Measurements from ENCODE around the gene MCAT. TPM values are rescaled to one million over a fixed set of nuclear protein-coding genes. Genes with fewer than 3 reads are reported as not detected.

Gene MCAT
- total RNA-seq = 17.4 TPM

GRCh38 chr22:43142880-43143562 lies at the start of gene MCAT:
Gene MCAT, minus strand, starts transcription at chr22:43143398. Its CDS starts 50 bp downstream, at chr22:43143348.

DNA sequence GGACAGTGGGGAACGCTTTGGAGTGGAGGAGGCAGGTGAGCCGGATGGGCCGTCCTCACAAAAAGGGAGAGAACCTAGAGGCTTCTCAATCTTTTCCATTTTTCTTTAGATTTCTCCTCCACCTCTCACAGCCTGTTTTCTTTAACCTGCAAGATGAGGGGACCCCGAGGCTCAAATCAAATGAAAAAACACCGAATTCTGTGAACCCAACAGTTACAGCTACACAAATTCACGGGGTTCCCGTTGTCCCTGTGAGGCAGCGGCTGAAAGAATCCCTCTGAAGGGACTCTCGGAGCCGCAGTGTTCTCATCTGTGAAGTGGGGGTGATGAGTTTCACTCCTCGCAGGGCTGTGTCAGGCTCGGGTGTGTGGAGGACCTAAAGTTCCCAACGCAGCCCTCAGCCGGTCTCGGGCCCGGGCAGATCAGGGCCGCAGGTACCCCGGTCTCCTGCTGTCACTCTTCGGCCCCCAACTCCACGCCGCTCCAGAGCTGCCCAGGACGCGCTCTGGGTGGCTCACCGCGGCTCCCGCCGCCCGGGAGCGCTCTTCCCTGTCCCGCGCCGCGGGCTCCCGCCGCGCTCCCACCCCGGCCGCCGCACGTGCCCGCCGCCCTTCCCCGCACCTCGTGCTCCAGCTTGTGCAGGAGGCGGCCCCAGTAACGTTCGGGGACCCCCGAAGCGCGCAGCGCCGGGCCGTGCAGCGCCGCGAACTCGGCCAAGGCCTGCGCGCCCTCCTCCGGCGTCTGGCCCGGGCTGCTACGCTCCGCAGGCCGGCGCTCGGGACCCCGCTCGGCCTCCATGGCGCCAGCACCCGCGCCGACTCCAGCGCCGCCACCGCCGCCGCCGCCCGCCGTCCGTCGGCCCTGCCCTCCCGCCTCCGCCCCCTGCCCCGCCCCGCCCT lies 43.3 kb upstream of the MCAT start, which contains the start of gene TTLL12:
TTLL12 (minus strand) TSS at position 863 of the 899 bp plus-strand sequence; CDS start at position 798, 65 bp downstream.

DNA sequence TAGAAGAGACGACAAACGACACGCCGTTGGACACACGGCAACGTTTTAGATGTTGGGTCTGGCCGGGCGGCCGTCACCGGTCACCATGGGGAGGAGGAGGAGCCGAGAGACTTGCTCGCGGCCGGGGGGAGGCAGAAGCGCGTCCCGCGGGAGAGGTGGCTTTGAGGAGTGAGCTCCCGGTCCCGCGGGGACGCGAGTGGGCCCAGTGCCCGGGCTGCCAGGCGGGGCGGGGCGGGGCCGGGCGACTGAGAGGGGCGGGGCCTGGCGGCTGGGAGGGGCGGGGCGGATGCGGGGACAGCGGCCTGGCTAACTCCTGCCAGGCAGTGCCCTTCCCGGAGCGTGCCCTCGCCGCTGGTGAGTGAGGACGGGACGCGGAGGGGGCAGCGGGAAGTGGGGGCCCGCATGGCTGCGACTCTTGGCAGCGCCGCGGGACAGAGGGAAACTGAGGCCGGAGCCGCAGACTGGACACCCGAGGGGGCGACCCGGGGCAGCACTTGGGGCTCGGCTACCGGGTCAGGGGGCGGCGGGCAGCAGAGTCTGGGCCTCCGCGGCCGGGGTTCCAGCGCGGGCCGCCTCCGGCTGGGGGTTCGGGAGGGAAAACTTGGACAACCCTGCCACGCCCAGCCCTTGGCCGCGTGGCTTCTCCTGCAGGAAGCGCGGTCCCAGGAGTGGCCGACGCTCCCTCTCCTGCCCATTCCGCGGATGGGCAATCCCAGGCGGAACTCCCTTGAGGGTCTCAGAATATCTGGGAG lies 8.2 kb upstream of the MCAT start, which contains the start of gene TSPO:
TSPO (plus strand) TSS at position 309 of the 752 bp plus-strand sequence. CDS start 7,680 bp downstream, outside the sequence.

GRCh38 chr22:43110444-43110926 lies 32.7 kb downstream of the MCAT start, which contains the start of gene BIK:
Gene BIK, plus strand, starts transcription at chr22:43110750. Its CDS starts 13,273 bp downstream, at chr22:43124023.

DNA sequence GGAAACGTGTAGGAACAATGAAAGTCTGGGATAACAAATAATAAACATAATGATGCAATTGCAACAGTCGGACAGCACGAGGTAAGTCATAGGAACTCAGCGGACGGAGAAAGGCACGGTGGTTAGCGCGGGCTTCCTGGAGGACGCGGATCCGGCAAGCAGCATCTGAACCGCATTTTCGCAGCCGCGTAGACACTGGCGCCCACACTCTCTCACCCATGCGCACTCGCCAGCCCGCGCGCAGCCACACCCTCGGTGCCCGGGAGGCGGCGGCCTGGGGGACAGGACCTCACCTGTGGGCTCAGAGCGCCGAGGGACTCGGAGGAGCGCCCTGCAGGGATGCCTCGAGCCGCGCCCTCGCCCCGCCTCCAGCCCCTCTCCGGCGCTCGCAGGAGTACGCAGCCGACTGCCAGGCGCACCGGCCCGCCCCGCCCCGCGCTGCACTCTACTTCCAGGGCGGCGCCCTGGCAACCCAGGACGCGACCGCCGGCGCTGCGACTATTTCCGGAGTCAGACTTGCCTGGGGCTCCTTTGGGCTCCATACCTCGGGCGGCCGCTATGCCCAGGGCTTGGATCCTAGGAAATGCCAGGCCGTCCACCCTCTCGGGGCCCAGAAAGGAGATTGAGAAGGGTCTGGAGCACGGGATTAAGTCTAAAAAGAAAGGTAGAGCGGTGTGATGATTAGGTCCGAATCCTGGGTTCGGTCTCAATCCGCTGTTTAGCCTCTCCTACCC lies 54.0 kb downstream of the MCAT start, which contains the start of gene TTLL1:
TTLL1 (minus strand) TSS at position 408 of the 734 bp plus-strand sequence. CDS start 13,805 bp downstream, outside the sequence.

Other genes with a start within 250 kb of the MCAT start
- gene PACSIN2, start 128.2 kb downstream of the MCAT start, total RNA-seq = 54.4 TPM
- 15.4 TPM for gene TTLL1, start 54.0 kb downstream of the MCAT start, total RNA-seq
- not detected for gene BIK, start 32.6 kb downstream of the MCAT start, total RNA-seq
- gene TSPO, start 8.2 kb upstream of the MCAT start, total RNA-seq = 75.8 TPM
- 31.8 TPM for gene TTLL12, start 43.7 kb upstream of the MCAT start, total RNA-seq
- gene SCUBE1, start 200.0 kb upstream of the MCAT start, total RNA-seq = 17.4 TPM